H9 (cell line): ENCODE data around the gene GRM5. TPM values are rescaled to one million over a fixed set of nuclear protein-coding genes. Genes with fewer than 3 reads are reported as not detected.

Source experiments
- DNase-seq: peaks from one replicate; pipeline ENCODE4 v3.0.0-alpha.2; 2017
- H2AFZ ChIP-seq: one replicate; pipeline ENCODE4 v1.6.1; 2013; ENCODE audit warnings: mild to moderate bottlenecking, low read length, control low read depth, moderate library complexity
- H2AK5ac ChIP-seq: 2 replicates; pipeline ENCODE4 v1.6.1; 2013; ENCODE audit warnings: low read length, control low read depth, mixed read lengths; ENCODE audit not compliant: insufficient read length
- H2BK120ac ChIP-seq: one replicate; pipeline ENCODE4 v1.6.1; 2013; ENCODE audit warnings: low read depth, mild to moderate bottlenecking, low read length, control low read depth, inconsistent platforms; ENCODE audit not compliant: poor library complexity, severe bottlenecking
- H2BK12ac ChIP-seq: 2 replicates; pipeline ENCODE4 v1.6.1; 2013; ENCODE audit warnings: low read length, control low read depth, mixed read lengths, low read depth; ENCODE audit not compliant: insufficient read length
- H2BK15ac ChIP-seq: 2 replicates; pipeline ENCODE4 v1.6.1; 2013; ENCODE audit warnings: low read depth, low read length, control low read depth
- H2BK20ac ChIP-seq: one replicate; pipeline ENCODE4 v1.6.1; 2013; ENCODE audit warnings: low read depth, mild to moderate bottlenecking, low read length, control low read depth, inconsistent platforms; ENCODE audit not compliant: poor library complexity, severe bottlenecking
- H2BK5ac ChIP-seq: 2 replicates; pipeline ENCODE4 v1.6.1; 2013; ENCODE audit warnings: low read length, control low read depth, mixed read lengths; ENCODE audit not compliant: insufficient read length
- H3K14ac ChIP-seq: 2 replicates; pipeline ENCODE4 v1.6.1; 2013; ENCODE audit warnings: low read length, control low read depth; ENCODE audit not compliant: insufficient read depth
- H3K18ac ChIP-seq: 2 replicates; pipeline ENCODE4 v1.6.1; 2013; ENCODE audit warnings: low read depth, mild to moderate bottlenecking, mixed read lengths, low read length, control low read depth; ENCODE audit not compliant: insufficient read length
- H3K23ac ChIP-seq: 2 replicates; pipeline ENCODE4 v1.6.1; 2013; ENCODE audit warnings: low read length, control low read depth, mixed read lengths, low read depth; ENCODE audit not compliant: insufficient read length
- H3K23me2 ChIP-seq: 2 replicates; pipeline ENCODE4 v1.6.1; 2013; ENCODE audit warnings: low read depth, mild to moderate bottlenecking, mixed read lengths, low read length, control low read depth; ENCODE audit not compliant: insufficient read length, poor library complexity, severe bottlenecking
- H3K27ac ChIP-seq: 2 replicates; pipeline ENCODE4 v1.5.1; 2013; ENCODE audit warnings: low read length, control low read depth, mixed read lengths, low read depth; ENCODE audit not compliant: insufficient read length
- H3K27me3 ChIP-seq: 2 replicates; pipeline ENCODE4 v1.6.1; 2013; ENCODE audit warnings: low read length, control low read depth, inconsistent platforms; ENCODE audit not compliant: insufficient read depth
- H3K4ac ChIP-seq: 2 replicates; pipeline ENCODE4 v1.6.1; 2013; ENCODE audit warnings: low read depth, mild to moderate bottlenecking, control low read depth, inconsistent platforms, low read length, moderate library complexity
- H3K4me1 ChIP-seq: 2 replicates; pipeline ENCODE4 v1.6.1; 2013; ENCODE audit warnings: low read length, control low read depth, inconsistent platforms; ENCODE audit not compliant: insufficient read depth
- H3K4me2 ChIP-seq: 2 replicates; pipeline ENCODE4 v1.6.1; 2013; ENCODE audit warnings: low read length, control low read depth, mixed read lengths; ENCODE audit not compliant: insufficient read length, insufficient read depth
- H3K56ac ChIP-seq: 2 replicates; pipeline ENCODE4 v1.6.1; 2013; ENCODE audit warnings: low read depth, mild to moderate bottlenecking, mixed read lengths, low read length, control low read depth; ENCODE audit not compliant: insufficient read length
- H3K79me1 ChIP-seq: 2 replicates; pipeline ENCODE4 v1.6.1; 2013; ENCODE audit warnings: low read depth, mild to moderate bottlenecking, moderate library complexity, low read length, control low read depth, inconsistent platforms; ENCODE audit not compliant: insufficient read depth, poor library complexity, severe bottlenecking
- H3K79me2 ChIP-seq: 2 replicates; pipeline ENCODE4 v1.6.1; 2013; ENCODE audit warnings: low read length, control low read depth, inconsistent platforms; ENCODE audit not compliant: insufficient read depth
- H3K9ac ChIP-seq: 2 replicates; pipeline ENCODE4 v1.6.1; 2013; ENCODE audit warnings: low read length, control low read depth, mixed read lengths; ENCODE audit not compliant: insufficient read length; ENCODE audit errors: extremely low read depth
- H3K9me3 ChIP-seq: one replicate; pipeline ENCODE4 v1.6.1; 2013; ENCODE audit warnings: low read depth, low read length, inconsistent platforms; ENCODE audit not compliant: control insufficient read depth
- H3T11ph ChIP-seq: one replicate; pipeline ENCODE4 v1.6.1; 2013; ENCODE audit warnings: mild to moderate bottlenecking, low read length, control low read depth, inconsistent platforms
- H4K20me1 ChIP-seq: one replicate; pipeline ENCODE4 v1.6.1; 2013; ENCODE audit not compliant: control insufficient read depth, insufficient read length, insufficient read depth
- H4K5ac ChIP-seq: 2 replicates; pipeline ENCODE4 v1.6.1; 2013; ENCODE audit warnings: low read depth, mild to moderate bottlenecking, mixed read lengths, low read length, control low read depth; ENCODE audit not compliant: insufficient read length
- H4K8ac ChIP-seq: replicated peaks from 2 replicates; pipeline ENCODE4 v1.6.1; 2013; ENCODE audit warnings: low read length, control low read depth, mixed read lengths, low read depth; ENCODE audit not compliant: insufficient read length
- H4K91ac ChIP-seq: 2 replicates; pipeline ENCODE4 v1.6.1; 2013; ENCODE audit warnings: low read depth, mild to moderate bottlenecking, moderate library complexity, mixed read lengths, low read length, control low read depth; ENCODE audit not compliant: insufficient read length
- H3K27ac Mint-ChIP-seq, 3 experiments: 2 replicates in 2 of 3; 3 replicates in 1 of 3; pipeline ENCODE4 v1.8.0; 2020 to 2021; ENCODE audit warnings: mixed read lengths in 3 of 3, mild to moderate bottlenecking in 1 of 3, moderate library complexity in 1 of 3
- H3K27me3 Mint-ChIP-seq: 2 replicates; pipeline ENCODE4 v1.8.0; 2021; ENCODE audit warnings: low read depth, mild to moderate bottlenecking, moderate library complexity, mixed read lengths
- H3K36me3 Mint-ChIP-seq, 3 experiments: 2 replicates in 2 of 3; 3 replicates in 1 of 3; pipeline ENCODE4 v1.8.0; 2020 to 2021; ENCODE audit warnings: low read depth in 3 of 3, mixed read lengths in 3 of 3; ENCODE audit not compliant: insufficient read depth in 1 of 3
- H3K4me1 Mint-ChIP-seq, 2 experiments: 2 replicates each; pipeline ENCODE4 v1.8.0; 2020; ENCODE audit warnings: mixed read lengths in 2 of 2
- H3K4me3 Mint-ChIP-seq, 2 experiments: 2 replicates in 1 of 2; 3 replicates in 1 of 2; pipeline ENCODE4 v1.8.0; 2020 to 2021; ENCODE audit warnings: mild to moderate bottlenecking in 2 of 2, mixed read lengths in 2 of 2, moderate library complexity in 1 of 2
- H3K9me3 Mint-ChIP-seq, 2 experiments: 2 replicates in 1 of 2; 3 replicates in 1 of 2; pipeline ENCODE4 v1.8.0; 2020; ENCODE audit warnings: mild to moderate bottlenecking in 2 of 2, mixed read lengths in 2 of 2, moderate library complexity in 1 of 2
- WGBS: extraction: QIAGEN DNeasy Blood & Tissue Kit; methylation state at CpG from one replicate; pipeline ENCODE4 v1.1.7; 2013; ENCODE audit warnings: missing lambda C conversion rate, low lambda C conversion rate, mixed read lengths; ENCODE audit not compliant: insufficient read length; ENCODE audit errors: extremely low coverage; 5-methylcytosine and 5-hydroxymethylcytosine counted together
- total RNA-seq: library from RNA; stranded (reverse); gene quantifications from 2 replicates; pipeline ENCODE4 v1.2.1, GENCODE V29; 2021
- TF ChIP-seq, protein P1 (sequence below): fragments of 200-600 bp; sonication (generic); conservative IDR thresholded peaks from 3 replicates; pipeline ENCODE4 v1.8.0; 2021; ENCODE audit warnings: antibody characterized with exemption, mild to moderate bottlenecking

The GRM5 gene
- total RNA-seq, 1 experiment from 2014 or later, result not detected

DNA sequence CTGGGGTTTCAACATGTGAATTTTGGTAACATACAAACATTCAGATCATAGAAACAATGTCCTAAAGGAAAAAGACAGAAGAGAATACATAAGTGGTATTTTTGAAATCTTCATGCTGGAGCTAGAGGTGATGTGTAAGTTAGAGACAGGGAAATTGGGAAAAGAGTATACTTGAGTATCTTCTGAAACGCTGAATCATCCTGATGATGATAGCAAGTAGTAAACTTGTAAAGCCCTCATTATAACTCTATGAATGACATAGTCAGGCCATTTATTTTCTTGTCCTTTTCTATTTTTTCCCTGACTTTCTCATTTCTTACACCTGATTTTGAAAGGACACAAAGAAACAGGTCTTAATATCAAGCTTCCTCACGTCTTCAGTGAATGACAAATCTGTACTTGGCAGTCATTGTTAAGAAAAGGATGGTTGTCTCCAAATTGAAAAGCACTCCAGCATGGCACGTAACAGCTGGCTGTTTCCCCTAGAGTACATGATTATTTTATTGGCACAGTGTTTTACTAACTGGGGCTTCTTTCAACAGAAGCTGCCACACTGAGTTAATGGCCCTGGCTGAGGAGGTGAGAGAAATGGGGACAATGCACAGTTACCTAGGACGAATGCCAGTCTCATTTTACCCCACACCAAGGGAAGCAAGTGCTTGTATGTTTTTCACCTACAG is 587.5 kb downstream of the GRM5 start:
- H3K9me3 ChIP-seq, result no peaks in the 10 kb centered on the region
- H4K20me1 ChIP-seq, result no peaks in the 10 kb centered on the region
- no peaks in the 10 kb centered on the region for H3K79me2 ChIP-seq
- no peaks in the 10 kb centered on the region for H3K79me1 ChIP-seq
- Mint-ChIP-seq H3K27me3 (no peaks in the 10 kb centered on the region), H3K36me3 (no peaks in the 10 kb centered on the region), H3K9me3 (no peaks in the 10 kb centered on the region), H3K4me3 (no peak overlapping the region), H3K4me1 (peaks cover 2 to 6% of the 10 kb centered on the region in 2 experiments; a peak in 1 of 4 replicates), H3K27ac (no peak overlapping the region; a peak in 1 of 7 replicates)
- H3K4me1 ChIP-seq, result no peaks in the 10 kb centered on the region
- TF ChIP-seq, protein P1, sequence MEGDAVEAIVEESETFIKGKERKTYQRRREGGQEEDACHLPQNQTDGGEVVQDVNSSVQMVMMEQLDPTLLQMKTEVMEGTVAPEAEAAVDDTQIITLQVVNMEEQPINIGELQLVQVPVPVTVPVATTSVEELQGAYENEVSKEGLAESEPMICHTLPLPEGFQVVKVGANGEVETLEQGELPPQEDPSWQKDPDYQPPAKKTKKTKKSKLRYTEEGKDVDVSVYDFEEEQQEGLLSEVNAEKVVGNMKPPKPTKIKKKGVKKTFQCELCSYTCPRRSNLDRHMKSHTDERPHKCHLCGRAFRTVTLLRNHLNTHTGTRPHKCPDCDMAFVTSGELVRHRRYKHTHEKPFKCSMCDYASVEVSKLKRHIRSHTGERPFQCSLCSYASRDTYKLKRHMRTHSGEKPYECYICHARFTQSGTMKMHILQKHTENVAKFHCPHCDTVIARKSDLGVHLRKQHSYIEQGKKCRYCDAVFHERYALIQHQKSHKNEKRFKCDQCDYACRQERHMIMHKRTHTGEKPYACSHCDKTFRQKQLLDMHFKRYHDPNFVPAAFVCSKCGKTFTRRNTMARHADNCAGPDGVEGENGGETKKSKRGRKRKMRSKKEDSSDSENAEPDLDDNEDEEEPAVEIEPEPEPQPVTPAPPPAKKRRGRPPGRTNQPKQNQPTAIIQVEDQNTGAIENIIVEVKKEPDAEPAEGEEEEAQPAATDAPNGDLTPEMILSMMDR, result no peak
- H3K18ac ChIP-seq, result no peak overlapping the region
- no peak overlapping the region for H3K4me2 ChIP-seq
- H3T11ph ChIP-seq, result no peak overlapping the region
- no peak overlapping the region for H4K8ac ChIP-seq
- H3K14ac ChIP-seq, result no peak overlapping the region
- H2BK20ac ChIP-seq, result no peak overlapping the region
- DNase-seq, result no peak
- H3K56ac ChIP-seq, result no peak overlapping the region
- H2BK12ac ChIP-seq, result no peak overlapping the region
- no peak overlapping the region for H3K4ac ChIP-seq
- no peak overlapping the region for H3K27ac ChIP-seq
- H2AFZ ChIP-seq, result no peak overlapping the region
- WGBS, result no CpG with 5 or more reads among the region's 4 CpGs
- H3K27me3 ChIP-seq, result no peaks in the 10 kb centered on the region
- no peak overlapping the region for H2AK5ac ChIP-seq
- no peaks in the 10 kb centered on the region for H3K23me2 ChIP-seq
- H2BK5ac ChIP-seq, result no peak overlapping the region
- no peak overlapping the region for H4K5ac ChIP-seq
- no peak overlapping the region for H2BK15ac ChIP-seq
- no peak overlapping the region for H3K23ac ChIP-seq
- no peak overlapping the region for H2BK120ac ChIP-seq
- no peak overlapping the region for H4K91ac ChIP-seq
- no peak overlapping the region for H3K9ac ChIP-seq
